ENCODE measurements around the gene FAM107A. TPM values are rescaled to one million over a fixed set of nuclear protein-coding genes. Genes with fewer than 3 reads are reported as not detected.

FAM107A gene
- total and polyA plus RNA-seq, 5 donors from 2014 or later: not detected

DNA sequence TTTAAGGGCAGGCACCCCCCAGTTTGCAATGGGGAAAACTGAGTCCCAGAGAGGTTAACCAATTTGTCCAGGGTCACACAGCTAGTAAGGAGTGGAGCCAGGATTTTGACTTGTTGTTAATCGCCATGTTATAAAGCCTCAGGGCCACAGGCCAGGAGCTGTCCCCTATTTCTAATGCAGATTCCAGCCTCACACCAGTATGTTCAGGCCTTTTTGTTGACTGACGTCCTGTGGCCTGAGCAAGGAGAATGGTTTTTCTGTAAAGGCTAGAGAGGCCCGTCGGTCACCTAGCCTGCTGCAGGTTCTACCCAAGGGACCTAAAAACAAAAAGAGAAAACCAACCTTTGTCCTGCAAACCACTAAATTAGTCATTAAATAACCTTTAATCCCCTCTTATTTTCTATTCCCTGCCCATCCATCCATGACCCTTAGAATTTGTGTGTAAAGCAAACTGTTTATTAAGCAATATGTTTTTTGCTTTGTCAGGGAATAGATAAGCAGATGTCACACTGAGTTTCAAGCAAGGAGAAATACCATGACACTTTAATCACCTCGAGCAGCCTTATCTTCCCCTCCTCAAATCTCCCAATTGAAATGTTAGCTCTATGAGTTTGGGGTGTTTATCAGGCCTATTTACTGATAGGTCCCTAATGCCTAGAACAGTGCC is 54.3 kb downstream of the FAM107A start:
- Mint-ChIP-seq H3K36me3 (no peaks in the 10 kb centered on the region), H3K27me3 (no peaks in the 10 kb centered on the region), H3K4me3 (no peak overlapping the region), H3K9me3 (no peaks in the 10 kb centered on the region), H3K4me1 (no peaks in the 10 kb centered on the region), H3K27ac (no peak overlapping the region)
- Histone ChIP-seq H3K27me3 (ENCODE audit: control insufficient read depth, insufficient read depth, low read length) (no peaks in the 10 kb centered on the region), H3K4me1 (ENCODE audit: control insufficient read depth, insufficient read depth, low read length, poor library complexity, severe bottlenecking) (no peaks in the 10 kb centered on the region), H3K36me3 (ENCODE audit: control insufficient read depth, insufficient read depth, low read length) (no peaks in the 10 kb centered on the region), H3K4me3 (ENCODE audit: low read depth, low read length) (no peak overlapping the region), H3K27ac (ENCODE audit: insufficient read depth, low read length, poor library complexity, severe bottlenecking) (no peak overlapping the region), H3K9me3 (ENCODE audit: control insufficient read depth in 2 of 2, low read length in 2 of 2) (no peaks in the 10 kb centered on the region)
- ATAC-seq (ENCODE audit: low read depth in 2 of 2) (no peak), DNase-seq (no peak)

DNA sequence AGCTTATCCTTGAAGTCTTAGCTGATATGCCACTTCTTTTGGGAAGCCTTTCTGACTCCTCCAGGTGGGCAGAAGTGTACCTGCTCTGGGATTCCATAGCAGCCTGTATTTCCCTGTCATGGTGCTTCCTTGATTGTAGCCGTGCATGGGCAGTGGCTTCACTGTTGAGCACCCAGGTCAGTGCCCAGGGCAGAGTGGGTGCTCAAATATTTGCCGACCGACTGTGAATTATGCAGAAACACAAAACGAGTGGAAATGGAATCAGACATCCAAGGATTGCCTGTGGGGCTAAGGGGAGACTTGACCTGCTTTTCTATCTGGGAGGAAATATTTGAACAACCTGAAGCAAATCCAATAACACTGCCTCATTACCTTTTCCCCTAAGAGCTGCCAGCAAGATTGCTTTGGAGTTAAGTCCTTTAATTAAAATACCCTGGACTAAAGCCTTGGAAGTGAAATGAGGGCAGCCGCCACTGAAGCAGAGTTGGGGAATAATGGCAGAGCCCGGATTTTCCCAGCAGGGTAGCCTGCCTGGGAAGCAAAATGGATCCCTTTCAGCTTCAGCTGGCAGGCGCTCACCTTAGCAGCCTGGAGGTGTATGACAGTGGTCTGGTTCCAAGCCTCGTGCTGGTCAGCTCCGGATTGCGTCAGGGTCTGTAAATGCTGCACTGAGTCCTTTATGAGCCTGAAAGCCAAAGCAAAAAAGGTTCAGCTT is 55.1 kb downstream of the FAM107A start:
- Mint-ChIP-seq H3K36me3 (no peaks in the 10 kb centered on the region), H3K4me1 (no peaks in the 10 kb centered on the region), H3K4me3 (no peak overlapping the region), H3K27me3 (no peaks in the 10 kb centered on the region), H3K9me3 (no peaks in the 10 kb centered on the region), H3K27ac (peak overlapping the region in 1 of 3 donors; percentile 63)
- Histone ChIP-seq H3K4me1 (ENCODE audit: control insufficient read depth, insufficient read depth, low read length, poor library complexity, severe bottlenecking) (no peaks in the 10 kb centered on the region), H3K9me3 (ENCODE audit: control insufficient read depth in 2 of 2, low read length in 2 of 2) (no peaks in the 10 kb centered on the region), H3K36me3 (ENCODE audit: control insufficient read depth, insufficient read depth, low read length) (no peaks in the 10 kb centered on the region), H3K27me3 (ENCODE audit: control insufficient read depth, insufficient read depth, low read length) (no peaks in the 10 kb centered on the region), H3K4me3 (ENCODE audit: low read depth, low read length) (no peak overlapping the region), H3K27ac (ENCODE audit: insufficient read depth, low read length, poor library complexity, severe bottlenecking) (no peak overlapping the region)
- no peak for ATAC-seq (ENCODE audit: low read depth in 2 of 2)
- DNase-seq: no peak

DNA sequence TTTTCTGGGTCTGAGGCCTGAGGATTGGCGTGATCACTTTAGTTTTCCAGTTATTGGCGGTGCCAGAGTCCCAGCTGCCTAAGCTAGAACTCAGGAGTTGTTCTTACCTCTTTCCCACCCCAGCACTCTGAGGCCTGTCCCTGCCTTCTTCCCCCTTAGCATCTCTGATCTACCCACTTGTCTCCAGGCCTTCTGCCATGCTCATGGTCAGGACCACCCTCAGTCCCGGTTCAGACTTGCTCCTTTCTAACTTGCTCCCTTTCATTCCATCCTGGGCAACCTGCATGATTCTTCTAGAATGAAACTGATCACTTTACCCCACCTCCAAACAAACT is 55.9 kb downstream of the FAM107A start:
- H3K27ac Mint-ChIP-seq: peak overlapping the region in 1 of 3 donors; percentile 63
- Histone ChIP-seq H3K9me3 (ENCODE audit: control insufficient read depth in 2 of 2, low read length in 2 of 2) (no peaks in the 10 kb centered on the region), H3K4me3 (ENCODE audit: low read depth, low read length) (no peak overlapping the region), H3K27me3 (ENCODE audit: control insufficient read depth, insufficient read depth, low read length) (no peaks in the 10 kb centered on the region), H3K36me3 (ENCODE audit: control insufficient read depth, insufficient read depth, low read length) (no peaks in the 10 kb centered on the region), H3K27ac (ENCODE audit: insufficient read depth, low read length, poor library complexity, severe bottlenecking) (no peak overlapping the region), H3K4me1 (ENCODE audit: control insufficient read depth, insufficient read depth, low read length, poor library complexity, severe bottlenecking) (no peaks in the 10 kb centered on the region)
- H3K4me3 Mint-ChIP-seq: no peak overlapping the region
- H3K36me3 Mint-ChIP-seq: no peaks in the 10 kb centered on the region
- H3K9me3 Mint-ChIP-seq: no peaks in the 10 kb centered on the region
- H3K27me3 Mint-ChIP-seq: no peaks in the 10 kb centered on the region
- no peak for ATAC-seq (ENCODE audit: low read depth in 2 of 2)
- DNase-seq: no peak
- no peaks in the 10 kb centered on the region for H3K4me1 Mint-ChIP-seq

DNA sequence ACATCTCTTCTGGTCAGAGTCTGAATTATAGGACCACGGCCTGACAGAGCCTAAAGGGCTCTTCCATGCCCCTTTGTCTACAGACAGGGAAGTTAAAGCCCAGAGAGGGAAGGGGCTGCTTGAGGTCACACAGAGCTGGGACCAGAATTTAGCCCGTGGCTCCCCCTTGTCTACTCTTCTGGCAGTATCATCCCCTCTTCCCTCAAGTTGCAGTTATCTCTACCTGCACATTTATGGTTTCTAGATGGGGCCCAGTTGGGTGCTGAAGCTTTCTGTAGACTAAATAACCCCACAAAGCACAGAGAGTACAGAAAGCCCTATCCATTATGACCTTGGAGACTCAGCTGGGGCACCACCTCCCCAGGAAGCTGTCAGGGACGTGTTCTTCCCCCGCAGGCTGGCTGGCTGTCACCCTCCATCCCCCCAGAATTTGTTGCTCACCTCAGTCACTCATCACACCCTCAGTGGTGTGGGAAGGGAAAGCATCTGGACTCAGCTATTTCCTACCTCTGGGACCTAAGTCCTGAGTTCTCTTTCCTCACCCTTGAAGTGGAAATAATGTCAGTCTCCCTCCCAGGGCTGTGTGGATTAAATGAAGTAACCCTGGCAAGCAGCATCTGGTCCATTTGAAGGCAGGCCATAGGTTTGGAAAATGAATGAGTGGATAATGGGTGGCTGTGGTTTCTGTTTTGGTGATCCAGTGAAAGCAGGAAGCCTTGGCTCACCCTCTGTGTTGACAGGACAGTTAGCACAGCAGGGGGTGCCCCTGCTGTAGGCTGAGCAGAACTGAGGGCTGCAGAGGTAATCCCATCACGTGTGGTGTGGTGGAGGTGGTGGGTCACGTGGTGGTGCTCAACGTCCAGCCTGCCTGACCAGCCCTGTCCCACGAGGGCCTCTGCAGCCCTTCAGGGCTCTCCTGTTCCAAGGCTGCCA is 56.5 kb downstream of the FAM107A start:
- H3K36me3 ChIP-seq (ENCODE audit: control insufficient read depth, insufficient read depth, low read length): no peaks in the 10 kb centered on the region
- ATAC-seq (ENCODE audit: low read depth in 2 of 2): no peak
- H3K4me1 ChIP-seq (ENCODE audit: control insufficient read depth, insufficient read depth, low read length, poor library complexity, severe bottlenecking): no peaks in the 10 kb centered on the region
- no peaks in the 10 kb centered on the region for H3K9me3 ChIP-seq (ENCODE audit: control insufficient read depth in 2 of 2, low read length in 2 of 2)
- no peak overlapping the region for H3K4me3 ChIP-seq (ENCODE audit: low read depth, low read length)
- H3K4me3 Mint-ChIP-seq: no peak overlapping the region
- no peaks in the 10 kb centered on the region for H3K36me3 Mint-ChIP-seq
- no peaks in the 10 kb centered on the region for H3K27me3 ChIP-seq (ENCODE audit: control insufficient read depth, insufficient read depth, low read length)
- no peaks in the 10 kb centered on the region for H3K27me3 Mint-ChIP-seq
- H3K27ac ChIP-seq (ENCODE audit: insufficient read depth, low read length, poor library complexity, severe bottlenecking): no peak overlapping the region
- peak overlapping the region in 2 of 3 donors; percentile 63 to 69 for H3K27ac Mint-ChIP-seq
- no peak for DNase-seq
- no peaks in the 10 kb centered on the region for H3K9me3 Mint-ChIP-seq
- H3K4me1 Mint-ChIP-seq: no peaks in the 10 kb centered on the region

DNA sequence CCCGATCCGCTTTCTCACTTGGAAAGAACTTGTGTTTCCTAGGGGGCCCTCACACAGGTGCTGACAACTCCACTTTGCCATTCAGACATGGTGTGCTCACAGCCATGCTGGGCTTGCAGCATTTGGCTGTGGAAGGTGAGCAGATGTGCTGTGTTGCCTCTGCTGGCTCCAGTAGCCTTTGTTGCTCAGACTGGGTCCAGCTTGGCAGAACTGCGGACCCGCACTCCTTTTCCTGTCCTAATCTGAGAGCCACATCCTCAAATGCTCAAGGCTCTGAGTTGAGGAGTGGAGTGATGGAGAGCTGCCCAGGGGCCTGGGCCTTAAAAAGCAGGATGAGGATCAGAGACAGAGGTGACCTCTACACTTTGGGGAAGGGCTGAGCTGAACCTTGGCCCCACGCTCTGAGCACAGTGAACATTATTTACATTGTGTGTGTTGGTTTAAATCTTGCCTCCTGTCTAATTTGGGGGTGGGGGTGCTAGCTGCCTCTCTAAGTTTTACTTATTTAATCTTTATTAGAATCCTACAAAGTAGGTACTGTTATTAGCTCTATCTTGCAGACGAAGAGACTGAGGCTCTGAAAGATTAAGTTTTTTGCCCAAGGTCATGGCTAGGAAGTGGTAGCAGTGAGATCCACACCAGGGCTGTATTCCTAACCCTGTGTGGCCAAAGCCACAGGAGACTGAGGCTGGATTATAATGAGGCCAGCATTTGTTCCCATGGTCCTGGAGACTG is 57.4 kb downstream of the FAM107A start:
- Mint-ChIP-seq H3K27ac (no peak overlapping the region), H3K4me3 (no peak overlapping the region), H3K9me3 (no peaks in the 10 kb centered on the region), H3K36me3 (no peaks in the 10 kb centered on the region), H3K4me1 (no peaks in the 10 kb centered on the region), H3K27me3 (no peaks in the 10 kb centered on the region)
- ATAC-seq (ENCODE audit: low read depth in 2 of 2): no peak
- no peak for DNase-seq
- no peaks in the 10 kb centered on the region for H3K9me3 ChIP-seq (ENCODE audit: control insufficient read depth in 2 of 2, low read length in 2 of 2)
- no peak overlapping the region for H3K4me3 ChIP-seq (ENCODE audit: low read depth, low read length)
- no peaks in the 10 kb centered on the region for H3K4me1 ChIP-seq (ENCODE audit: control insufficient read depth, insufficient read depth, low read length, poor library complexity, severe bottlenecking)
- no peaks in the 10 kb centered on the region for H3K27me3 ChIP-seq (ENCODE audit: control insufficient read depth, insufficient read depth, low read length)
- H3K36me3 ChIP-seq (ENCODE audit: control insufficient read depth, insufficient read depth, low read length): no peaks in the 10 kb centered on the region
- H3K27ac ChIP-seq (ENCODE audit: insufficient read depth, low read length, poor library complexity, severe bottlenecking): no peak overlapping the region

DNA sequence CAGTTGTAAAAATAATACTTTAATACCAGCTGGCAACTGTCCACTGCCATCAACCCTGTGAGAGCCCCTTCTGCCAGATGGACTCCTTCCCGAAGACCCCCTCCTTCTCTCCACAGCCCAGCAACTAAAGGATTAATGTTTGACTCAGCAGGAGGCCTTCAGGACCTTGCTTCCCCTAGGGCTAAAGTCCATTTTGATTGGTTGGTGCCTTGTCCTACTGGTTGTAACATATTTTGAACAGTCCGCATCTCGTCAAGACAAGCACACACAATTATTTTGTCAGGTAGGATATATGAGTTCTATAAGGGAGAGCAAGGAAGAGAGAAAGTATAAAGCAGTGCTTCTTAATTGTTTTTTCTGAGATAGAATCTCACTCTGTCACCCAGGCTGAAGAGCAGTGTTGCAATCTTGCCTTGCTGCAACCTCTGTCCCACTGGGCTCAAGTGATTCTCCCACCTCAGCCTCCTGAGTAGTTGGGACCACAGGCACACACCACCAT is 58.9 kb downstream of the FAM107A start:
- no peak for DNase-seq
- no peak overlapping the region for H3K27ac Mint-ChIP-seq
- Histone ChIP-seq H3K27ac (ENCODE audit: insufficient read depth, low read length, poor library complexity, severe bottlenecking) (no peak overlapping the region), H3K36me3 (ENCODE audit: control insufficient read depth, insufficient read depth, low read length) (no peaks in the 10 kb centered on the region), H3K4me1 (ENCODE audit: control insufficient read depth, insufficient read depth, low read length, poor library complexity, severe bottlenecking) (no peaks in the 10 kb centered on the region), H3K4me3 (ENCODE audit: low read depth, low read length) (no peak overlapping the region), H3K9me3 (ENCODE audit: control insufficient read depth in 2 of 2, low read length in 2 of 2) (no peaks in the 10 kb centered on the region), H3K27me3 (ENCODE audit: control insufficient read depth, insufficient read depth, low read length) (no peaks in the 10 kb centered on the region)
- no peaks in the 10 kb centered on the region for H3K4me1 Mint-ChIP-seq
- H3K4me3 Mint-ChIP-seq: no peak overlapping the region
- H3K36me3 Mint-ChIP-seq: no peaks in the 10 kb centered on the region
- no peaks in the 10 kb centered on the region for H3K9me3 Mint-ChIP-seq
- ATAC-seq (ENCODE audit: low read depth in 2 of 2): no peak
- H3K27me3 Mint-ChIP-seq: no peaks in the 10 kb centered on the region

DNA sequence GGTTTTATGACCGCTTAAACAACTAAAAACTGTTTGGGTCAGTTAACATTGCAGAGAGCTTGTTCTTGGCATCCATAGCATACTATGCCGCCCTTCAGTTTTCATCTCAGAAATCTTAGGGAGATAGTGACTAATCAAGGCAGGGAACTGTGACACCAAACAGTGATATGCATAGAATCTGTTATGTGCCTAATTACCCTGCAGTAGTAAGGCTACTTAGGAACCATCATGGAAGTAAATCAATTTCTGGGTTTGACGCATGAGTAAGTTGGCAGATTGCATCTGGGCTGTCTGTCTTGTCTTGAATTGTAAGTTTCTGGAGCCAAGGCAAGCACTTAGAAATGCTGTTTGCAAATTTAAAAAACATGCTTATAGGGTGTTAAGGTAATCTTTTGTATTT is 62.8 kb downstream of the FAM107A start:
- H3K27me3 Mint-ChIP-seq: no peaks in the 10 kb centered on the region
- DNase-seq (no peak), ATAC-seq (ENCODE audit: low read depth in 2 of 2) (no peak)
- no peaks in the 10 kb centered on the region for H3K36me3 Mint-ChIP-seq
- no peak overlapping the region for H3K27ac Mint-ChIP-seq
- Histone ChIP-seq H3K4me3 (ENCODE audit: low read depth, low read length) (no peak overlapping the region), H3K36me3 (ENCODE audit: control insufficient read depth, insufficient read depth, low read length) (no peaks in the 10 kb centered on the region), H3K27me3 (ENCODE audit: control insufficient read depth, insufficient read depth, low read length) (no peaks in the 10 kb centered on the region), H3K4me1 (ENCODE audit: control insufficient read depth, insufficient read depth, low read length, poor library complexity, severe bottlenecking) (no peaks in the 10 kb centered on the region), H3K27ac (ENCODE audit: insufficient read depth, low read length, poor library complexity, severe bottlenecking) (no peak overlapping the region), H3K9me3 (ENCODE audit: control insufficient read depth in 2 of 2, low read length in 2 of 2) (no peaks in the 10 kb centered on the region)
- no peaks in the 10 kb centered on the region for H3K4me1 Mint-ChIP-seq
- no peaks in the 10 kb centered on the region for H3K9me3 Mint-ChIP-seq
- H3K4me3 Mint-ChIP-seq: no peak overlapping the region
